ENCODE results near the gene FZD10. TPM values are rescaled to one million over a fixed set of nuclear protein-coding genes. Genes with fewer than 3 reads are reported as not detected.

Gene FZD10
- 1.2 and 2.2 TPM in 2 replicates for polyA plus RNA-seq

GRCh38 chr12:130162267-130162666, at the start of gene FZD10:
FZD10 (plus strand) TSS chr12:130162464; CDS start chr12:130162943, 479 bp downstream.

Other genes starting within 250 kb of the FZD10 start
- not detected in 2 replicates for gene PIWIL1, start 175.4 kb downstream of the FZD10 start, polyA plus RNA-seq

Measured in Purkinje cell (primary cell).